Common myeloid progenitor, CD34-positive (primary cell): Measurements from ENCODE around the gene HPS5.

Source experiments
- CTCF ChIA-PET: fragments of 350-600 bp; sonication (Branson Sonifier 250); formaldehyde crosslinking; loops from one replicate; lab custom pipeline; 2021; ENCODE audit warnings: antibody characterized with exemption; lab: Charles Lee
- POLR2A ChIA-PET: fragments of 350-600 bp; sonication (Branson Sonifier 250); formaldehyde crosslinking; loops from one replicate; lab custom pipeline; 2021; ENCODE audit warnings: antibody characterized with exemption; lab: Charles Lee
- DNase-seq, 3 donors: peaks; one replicate each; pipeline versions ENCODE4 v3.0.0 to v3.0.0-alpha.2; 2013
- H3K27ac ChIP-seq, 2 experiments: 1 replicate in 1 of 2; 2 replicates in 1 of 2; pipeline ENCODE4 v1.7.0; 2013; ENCODE audit warnings: inconsistent platforms in 2 of 2, low read length in 2 of 2, mild to moderate bottlenecking in 2 of 2, low read depth in 1 of 2, moderate library complexity in 1 of 2; ENCODE audit not compliant: severe bottlenecking in 2 of 2, insufficient read depth in 1 of 2, poor library complexity in 1 of 2
- H3K27me3 ChIP-seq, 5 experiments: replicated peaks in 2 of 5; 1 replicate in 3 of 5; 2 replicates in 2 of 5; pipeline versions ENCODE4 v1.6.1 to v1.7.0; 2013; ENCODE audit warnings: low read length in 4 of 5, mild to moderate bottlenecking in 2 of 5, moderate library complexity in 2 of 5, inconsistent platforms in 1 of 5; ENCODE audit not compliant: insufficient read depth in 5 of 5, control insufficient read depth in 4 of 5
- H3K36me3 ChIP-seq, 4 experiments: 1 replicate in 2 of 4; 2 replicates in 2 of 4; pipeline versions ENCODE4 v1.6.1 to v1.7.0; 2013; ENCODE audit warnings: low read length in 3 of 4, control low read depth in 1 of 4, mild to moderate bottlenecking in 1 of 4; ENCODE audit not compliant: control insufficient read depth in 4 of 4, insufficient read depth in 4 of 4
- H3K4me1 ChIP-seq, 4 experiments: 1 replicate in 3 of 4; 2 replicates in 1 of 4; pipeline versions ENCODE4 v1.6.1 to v1.7.1; 2013; ENCODE audit warnings: low read length in 3 of 4, mild to moderate bottlenecking in 3 of 4, control low read depth in 1 of 4, inconsistent platforms in 1 of 4, moderate library complexity in 1 of 4; ENCODE audit not compliant: control insufficient read depth in 4 of 4, insufficient read depth in 4 of 4; ENCODE audit errors: control extremely low read depth in 1 of 4
- H3K4me3 ChIP-seq, 7 experiments: 1 replicate in 4 of 7; 2 replicates in 3 of 7; pipeline versions ENCODE4 v1.5.1 to v1.7.0; 2013; ENCODE audit warnings: mild to moderate bottlenecking in 7 of 7, low read length in 6 of 7, moderate library complexity in 6 of 7, inconsistent platforms in 2 of 7, low read depth in 2 of 7, control low read depth in 1 of 7; ENCODE audit not compliant: insufficient read depth in 4 of 7, control insufficient read depth in 1 of 7; ENCODE audit errors: extremely low read depth in 1 of 7
- H3K9me3 ChIP-seq, 5 experiments: 1 replicate in 4 of 5; 2 replicates in 1 of 5; pipeline versions ENCODE4 v1.6.1 to v1.7.1; 2013; ENCODE audit warnings: low read length in 4 of 5, mild to moderate bottlenecking in 2 of 5, inconsistent platforms in 1 of 5, low read depth in 1 of 5, moderate library complexity in 1 of 5; ENCODE audit not compliant: control insufficient read depth in 4 of 5, insufficient read depth in 2 of 5; ENCODE audit errors: control extremely low read depth in 1 of 5
- WGBS: methylation state at CpG from one replicate; pipeline ENCODE4 v1.1.5; 2013; ENCODE audit not compliant: insufficient coverage; 5-methylcytosine and 5-hydroxymethylcytosine counted together

Gene HPS5

DNA sequence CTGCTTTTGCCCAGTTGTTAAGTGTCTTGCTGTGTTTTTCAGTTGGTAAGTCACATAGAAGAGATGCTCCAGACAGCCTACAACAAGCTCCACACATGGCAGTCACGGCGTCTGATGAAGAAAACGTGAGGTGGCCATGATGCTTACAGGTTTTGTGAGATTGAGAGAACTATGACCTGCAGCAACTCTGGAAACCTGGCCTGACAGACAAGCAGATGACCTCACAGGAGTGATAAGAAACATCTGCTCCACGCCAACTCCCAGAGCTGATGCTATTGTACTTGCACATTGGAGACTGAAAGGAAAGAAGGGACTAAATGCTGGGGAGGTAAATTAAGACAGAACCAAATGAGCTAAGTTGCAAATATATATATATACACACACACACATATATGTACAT lies 43.8 kb upstream of the HPS5 start:
- peak overlapping the region in 1 of 2 experiments; percentile 43 for H3K27ac ChIP-seq
- DNase-seq: peak in 2 of 3 donors; percentile 33 to 56
- ChIA-PET CTCF (interaction anchor here (0.7 to 2.4 kb wide), 6 partner anchors 15 to 29 kb away, joined by 3 to 10 read pairs (median 4); partner anchors contain the start of gene LDHA), POLR2A (interaction anchor here (1.1 kb wide), 1 partner anchor 29 kb away, joined by 9 read pairs; the partner anchor contains the start of gene LDHA)
- peaks cover 0 to 35% (median 14%) of the 10 kb centered on the region in 4 experiments for H3K36me3 ChIP-seq
- no peaks in the 10 kb centered on the region for H3K27me3 ChIP-seq
- WGBS: 89% methylated on average over 3 of the region's 4 CpGs
- peak overlapping the region in 2 of 7 experiments; percentile 37 to 48 for H3K4me3 ChIP-seq
- peaks cover 24 to 59% (median 44%) of the 10 kb centered on the region in 4 experiments for H3K4me1 ChIP-seq
- H3K9me3 ChIP-seq: no peaks in the 10 kb centered on the region

DNA sequence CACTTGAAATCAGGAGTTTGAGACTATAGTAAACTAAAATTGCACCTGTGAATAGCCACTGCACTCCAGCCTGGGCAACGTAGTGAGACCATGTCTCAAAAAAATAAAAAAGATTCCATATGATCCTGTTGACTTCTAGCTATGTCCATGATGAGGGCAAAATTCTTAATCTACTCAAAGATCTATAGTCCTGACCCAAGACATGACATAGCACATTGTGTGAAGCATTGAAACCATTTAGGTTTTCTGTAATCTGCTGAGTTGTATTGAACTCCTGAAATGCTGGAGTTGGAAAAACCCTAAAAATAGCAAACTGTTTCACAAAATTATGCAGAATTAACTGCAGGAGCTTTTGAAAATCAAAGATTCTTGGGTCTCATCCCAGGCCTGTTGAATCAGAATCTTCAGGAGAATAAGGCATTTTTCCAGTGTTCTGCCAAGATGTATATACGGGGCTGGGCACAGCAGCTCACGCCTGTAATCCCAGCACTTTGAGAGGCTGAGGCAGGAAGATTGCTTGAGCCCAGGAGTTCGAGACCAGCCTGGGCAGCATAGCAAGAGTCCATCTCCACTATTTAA lies 42.6 kb upstream of the HPS5 start:
- CTCF ChIA-PET: interaction anchor here (0.6 to 2.4 kb wide), 6 partner anchors 9 to 44 kb away, joined by 3 to 10 read pairs (median 4); partner anchors contain the start of gene LDHA
- no peak for DNase-seq
- H3K36me3 ChIP-seq: peaks cover 0 to 39% (median 20%) of the 10 kb centered on the region in 4 experiments

DNA sequence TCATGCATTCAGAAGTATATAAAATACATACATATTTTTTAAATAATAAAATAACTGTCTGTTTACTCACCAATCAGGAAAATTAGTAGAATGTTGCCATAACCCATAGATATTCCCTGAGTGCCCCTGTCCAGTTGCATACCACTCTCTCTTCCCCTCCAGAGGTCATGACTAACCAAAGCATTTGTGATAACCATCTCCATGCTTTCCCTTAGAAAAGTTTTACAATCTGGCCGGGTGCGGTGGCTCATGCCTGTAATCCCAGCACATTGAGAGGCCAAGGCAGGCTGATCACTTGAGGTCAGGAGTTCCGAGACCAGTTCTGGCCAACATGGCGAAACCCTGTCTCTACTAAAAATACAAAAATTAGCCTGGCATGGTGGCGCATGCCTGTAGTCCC lies 39.2 kb upstream of the HPS5 start:
- Histone ChIP-seq H3K4me1 (peaks cover 5 to 22% (median 16%) of the 10 kb centered on the region in 4 experiments), H3K4me3 (no peak overlapping the region), H3K27ac (no peak overlapping the region), H3K27me3 (no peaks in the 10 kb centered on the region), H3K9me3 (no peaks in the 10 kb centered on the region), H3K36me3 (peaks cover 12 to 65% (median 39%) of the 10 kb centered on the region in 4 experiments)
- WGBS: 92% methylated on average over 4 of the region's 5 CpGs
- POLR2A ChIA-PET: interaction anchor here (0.6 kb wide), 1 partner anchor 22 kb away, joined by 4 read pairs; no protein-coding TSS in a partner anchor
- no peak for DNase-seq
- CTCF ChIA-PET: interaction anchor here (0.9 kb wide), 1 partner anchor 23 kb away, joined by 3 read pairs; no protein-coding TSS in a partner anchor

More for the DNA sequence above, 42.6 kb upstream of the HPS5 start:
- POLR2A ChIA-PET: interaction anchor here (2.4 kb wide), 1 partner anchor 30 kb away, joined by 10 read pairs; the partner anchor contains the start of gene LDHA
- H3K27me3 ChIP-seq: no peaks in the 10 kb centered on the region
- WGBS: 81% methylated on average over 3 of the region's 4 CpGs
- H3K4me3 ChIP-seq: no peak overlapping the region
- peak overlapping the region in 1 of 2 experiments; percentile 43 for H3K27ac ChIP-seq
- no peaks in the 10 kb centered on the region for H3K9me3 ChIP-seq
- peaks cover 21 to 55% (median 44%) of the 10 kb centered on the region in 4 experiments for H3K4me1 ChIP-seq

DNA sequence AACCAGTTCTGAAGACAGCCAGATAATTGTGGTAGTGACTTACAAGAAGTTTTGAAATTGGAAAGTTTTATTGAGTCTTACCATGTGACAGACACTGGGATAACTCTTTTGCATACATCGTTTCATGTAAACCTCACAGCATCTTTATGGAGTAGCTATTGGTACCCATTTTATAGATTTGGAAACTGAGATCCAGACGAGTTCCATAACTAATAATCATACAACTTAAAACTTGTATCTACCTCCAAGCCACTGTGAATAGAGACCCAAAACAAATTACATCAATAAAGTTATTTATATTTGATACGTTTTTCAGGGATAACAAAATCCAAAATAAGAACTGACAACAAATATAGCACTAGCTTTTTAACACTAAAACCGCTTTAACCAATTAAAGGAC lies 36.7 kb upstream of the HPS5 start:
- no peaks in the 10 kb centered on the region for H3K9me3 ChIP-seq
- CTCF ChIA-PET: interaction anchor here (0.6 to 1.3 kb wide), 2 partner anchors 9 to 34 kb away, joined by 3 to 6 read pairs; no protein-coding TSS in a partner anchor
- no peaks in the 10 kb centered on the region for H3K27me3 ChIP-seq
- WGBS: no CpG with 5 or more reads among the region's 4 CpGs
- no peak overlapping the region for H3K27ac ChIP-seq
- POLR2A ChIA-PET: interaction anchor here (1.1 kb wide), 1 partner anchor 36 kb away, joined by 4 read pairs; the partner anchor contains the start of gene LDHA
- no peak overlapping the region for H3K4me3 ChIP-seq
- H3K36me3 ChIP-seq: peaks cover 14 to 73% (median 39%) of the 10 kb centered on the region in 4 experiments
- DNase-seq: no peak
- no peaks in the 10 kb centered on the region for H3K4me1 ChIP-seq

GRCh38 chr11:18352581-18352980 lies 30.6 kb upstream of the HPS5 start:
- H3K4me3 ChIP-seq: no peak overlapping the region
- ChIA-PET CTCF (no interaction called here), POLR2A (interaction anchor here (1.0 kb wide), 1 partner anchor 32 kb away, joined by 3 read pairs; no protein-coding TSS in a partner anchor)
- H3K4me1 ChIP-seq: peaks cover 0 to 4% (median 0%) of the 10 kb centered on the region in 4 experiments
- WGBS: 95% methylated on average over 2 of the region's 3 CpGs
- no peak overlapping the region for H3K27ac ChIP-seq
- no peak for DNase-seq
- H3K27me3 ChIP-seq: no peaks in the 10 kb centered on the region
- no peaks in the 10 kb centered on the region for H3K9me3 ChIP-seq
- H3K36me3 ChIP-seq: peaks cover 14 to 64% (median 32%) of the 10 kb centered on the region in 4 experiments

GRCh38 chr11:18347471-18348125 lies 25.7 kb upstream of the HPS5 start:
- DNase-seq: peak in 1 of 3 donors; percentile 29
- whole genome bisulfite sequencing: 89% methylated on average over 1 of the region's 5 CpGs
- H3K27me3 ChIP-seq: no peaks in the 10 kb centered on the region
- CTCF ChIA-PET: interaction anchor here (1.0 to 1.6 kb wide), 4 partner anchors 17 to 47 kb away, joined by 3 to 6 read pairs (median 4); partner anchors contain the start of gene LDHA
- peaks cover 18 to 60% (median 35%) of the 10 kb centered on the region in 4 experiments for H3K36me3 ChIP-seq
- POLR2A ChIA-PET: no interaction called here
- peaks cover 0 to 7% (median 0%) of the 10 kb centered on the region in 4 experiments for H3K4me1 ChIP-seq
- no peaks in the 10 kb centered on the region for H3K9me3 ChIP-seq
- H3K27ac ChIP-seq: peak overlapping the region in 1 of 2 experiments; percentile 1
- H3K4me3 ChIP-seq: no peak overlapping the region
